T-helper 17 cell (primary cell): ENCODE results near the gene RPL14. TPM values are rescaled to one million over a fixed set of nuclear protein-coding genes. Genes with fewer than 3 reads are reported as not detected.
A peak's percentile ranks its signal among the peaks of the same experiment; 100 is the strongest.

ENCODE experiments used
- ATAC-seq: fragments of 150-1000 bp; cut with Tn5 transposase; 2 replicates; pipeline ENCODE4 v1.10.0; 2021; ENCODE audit warnings: mild to moderate bottlenecking, moderate library complexity
- DNase-seq, 3 donors: peaks; one replicate each; pipeline versions ENCODE4 v3.0.0 to v3.0.0-alpha.2; 2020 to 2021
- H3K9me3 ChIP-seq: one replicate; pipeline ENCODE4 v1.7.0; 2013; ENCODE audit warnings: low read length, mild to moderate bottlenecking; ENCODE audit not compliant: control insufficient read depth, poor library complexity, severe bottlenecking
- H3K27ac Mint-ChIP-seq: one replicate; pipeline ENCODE4 v1.8.0; 2022; ENCODE audit warnings: mild to moderate bottlenecking, moderate library complexity, mixed read lengths
- H3K27me3 Mint-ChIP-seq: one replicate; pipeline ENCODE4 v1.8.0; 2022; ENCODE audit warnings: mixed read lengths
- H3K36me3 Mint-ChIP-seq: one replicate; pipeline ENCODE4 v1.8.0; 2022; ENCODE audit warnings: low read depth, mixed read lengths
- H3K4me1 Mint-ChIP-seq: one replicate; pipeline ENCODE4 v1.8.0; 2022; ENCODE audit warnings: mild to moderate bottlenecking, mixed read lengths
- H3K4me3 Mint-ChIP-seq: one replicate; pipeline ENCODE4 v1.8.0; 2022; ENCODE audit warnings: mild to moderate bottlenecking, moderate library complexity, mixed read lengths
- total RNA-seq, 4 donors: library from RNA in 2 of 4; stranded (reverse) in 2 of 4; gene quantifications; one replicate each; pipeline ENCODE4 v1.2.3 and lab custom pipeline; 2022 to 2026

Gene RPL14
- total RNA-seq, 2 donors from 2014 or later: 2,732 to 3,433 TPM

DNA sequence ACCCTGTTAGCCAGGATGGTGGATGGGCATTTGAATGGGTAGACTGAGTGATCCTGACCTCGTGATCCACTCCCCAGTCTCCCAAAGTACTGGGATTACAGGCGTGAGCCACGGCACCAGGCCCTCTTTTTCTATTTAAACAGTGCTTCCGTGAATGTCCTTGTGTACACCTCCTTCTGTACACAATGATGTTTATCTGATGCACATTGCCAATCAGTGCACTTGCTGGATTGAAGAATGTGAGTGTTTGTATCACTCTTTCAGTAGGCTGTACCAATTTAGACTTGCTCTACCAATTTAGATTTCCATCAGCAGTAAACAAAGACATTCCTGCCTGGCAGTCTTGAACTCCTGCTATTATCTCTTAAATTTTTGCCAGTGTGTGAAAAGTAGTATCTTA, 10.9 kb downstream of the RPL14 start:
- Mint-ChIP-seq H3K27ac (no peak overlapping the region), H3K36me3 (no peaks in the 10 kb centered on the region), H3K4me1 (peaks cover 17% of the 10 kb centered on the region), H3K4me3 (no peak overlapping the region), H3K27me3 (no peaks in the 10 kb centered on the region)
- ATAC-seq: no peak
- DNase-seq: no peak
- no peaks in the 10 kb centered on the region for H3K9me3 ChIP-seq

DNA sequence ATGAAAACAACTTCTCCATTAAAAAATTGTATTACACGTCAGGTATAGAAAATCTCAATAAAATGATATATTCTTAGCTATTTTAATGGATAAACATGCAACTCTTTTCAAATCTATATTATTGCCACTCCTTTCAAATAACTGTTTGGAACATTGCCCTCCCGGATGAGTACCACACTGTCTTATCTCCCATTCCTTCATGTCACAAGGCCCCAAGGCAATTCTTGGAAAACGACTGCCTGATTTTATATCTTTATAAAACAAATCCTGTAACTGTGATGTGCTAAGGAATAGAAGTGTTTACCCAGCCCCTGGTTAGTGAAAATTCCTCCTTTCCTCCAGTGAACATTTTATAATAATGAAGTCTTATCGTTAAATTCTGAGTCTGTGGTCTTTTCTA, 13.6 kb downstream of the RPL14 start:
- no peak overlapping the region for H3K27ac Mint-ChIP-seq
- ATAC-seq (no peak), DNase-seq (no peak)
- H3K4me3 Mint-ChIP-seq: no peak overlapping the region
- peaks cover 2% of the 10 kb centered on the region for H3K4me1 Mint-ChIP-seq
- no peaks in the 10 kb centered on the region for H3K27me3 Mint-ChIP-seq
- H3K9me3 ChIP-seq: no peaks in the 10 kb centered on the region
- H3K36me3 Mint-ChIP-seq: no peaks in the 10 kb centered on the region

DNA sequence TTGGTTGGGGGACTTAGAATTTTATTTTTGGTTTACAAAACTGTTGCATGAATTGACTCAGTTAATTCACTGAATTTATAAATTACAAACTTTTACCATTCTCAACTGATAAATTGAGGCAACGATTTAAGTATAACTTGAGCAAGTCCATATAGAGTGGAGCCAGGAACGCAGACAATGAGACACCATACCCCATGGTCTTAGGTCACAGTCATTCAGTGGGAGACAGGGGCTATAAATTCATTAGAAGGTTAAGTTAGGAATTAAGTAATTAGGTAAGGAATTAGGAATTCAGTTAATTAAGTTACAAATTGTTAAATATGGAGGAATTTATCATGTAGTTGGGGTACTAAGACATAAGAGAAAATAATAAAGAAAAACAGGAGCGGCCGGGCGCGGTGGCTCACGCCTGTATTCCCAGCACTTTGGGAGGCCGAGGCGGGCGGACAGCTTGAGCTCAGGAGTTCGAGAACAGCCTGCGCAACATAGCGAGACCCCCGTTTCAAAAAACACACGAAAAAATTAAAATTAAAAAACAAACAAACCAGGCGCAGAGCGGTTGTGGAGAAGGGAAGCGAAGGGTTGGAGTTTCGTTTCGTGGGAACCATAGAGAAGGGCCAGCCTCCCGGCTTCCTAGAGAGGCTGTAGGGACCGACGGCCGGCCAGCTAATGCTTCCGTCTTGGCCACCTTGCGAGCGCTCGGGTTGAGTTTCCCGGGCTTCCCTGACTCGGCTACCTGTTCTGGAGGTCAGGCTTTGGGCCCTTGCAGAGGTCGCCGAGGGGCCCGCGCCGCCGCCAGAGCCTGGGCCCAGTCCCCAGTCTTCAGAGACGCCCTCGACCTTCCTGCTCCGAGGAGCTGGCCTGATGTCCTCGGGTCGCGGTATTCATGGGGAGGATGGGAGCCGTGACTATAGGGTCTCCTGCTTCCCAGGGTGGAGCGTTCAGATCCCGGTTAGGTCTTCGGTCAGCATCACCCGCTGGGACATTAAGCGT, 19.6 kb downstream of the RPL14 start, which contains the start of gene ZNF619:
TSS of gene ZNF619 (plus strand) at position 645 of the 993 bp plus-strand sequence. CDS start 858 bp downstream, outside the sequence.
- Mint-ChIP-seq H3K36me3 (peaks cover 2% of the 10 kb centered on the region), H3K27me3 (no peaks in the 10 kb centered on the region), H3K27ac (peak within 1 kb of the TSS; percentile 98), H3K4me1 (peaks cover 28% of the 10 kb centered on the region), H3K4me3 (peak within 1 kb of the TSS; percentile 90)
- peak; percentile 36 to 38 (median 38) for DNase-seq
- peak; percentile 92 for ATAC-seq
- H3K9me3 ChIP-seq: no peaks in the 10 kb centered on the region

DNA sequence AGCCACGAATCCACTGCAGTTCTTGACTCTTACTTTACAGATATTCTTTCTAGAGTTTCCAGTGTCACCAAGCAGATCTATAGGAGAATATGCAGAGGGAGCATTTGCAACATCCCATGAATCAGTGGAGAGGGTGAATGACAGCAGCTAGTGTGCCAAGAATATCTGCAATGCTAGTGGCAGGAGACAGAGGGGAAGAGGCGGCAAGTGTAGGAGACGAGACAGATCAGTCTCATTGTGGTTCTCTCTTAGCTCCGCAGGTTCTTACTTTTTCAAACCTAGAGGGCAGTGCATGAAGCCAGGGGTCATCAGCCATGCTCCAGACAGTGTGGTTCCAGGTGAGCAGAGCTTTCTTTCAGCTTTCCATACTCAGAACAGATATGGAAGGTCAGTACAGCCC, 20.5 kb downstream of the RPL14 start:
- ATAC-seq (no peak), DNase-seq (no peak)
- Mint-ChIP-seq H3K27ac (peak overlapping the region; percentile 98), H3K4me1 (peaks cover 34% of the 10 kb centered on the region), H3K4me3 (peak overlapping the region; percentile 90), H3K27me3 (no peaks in the 10 kb centered on the region), H3K36me3 (peaks cover 6% of the 10 kb centered on the region)
- no peaks in the 10 kb centered on the region for H3K9me3 ChIP-seq

DNA sequence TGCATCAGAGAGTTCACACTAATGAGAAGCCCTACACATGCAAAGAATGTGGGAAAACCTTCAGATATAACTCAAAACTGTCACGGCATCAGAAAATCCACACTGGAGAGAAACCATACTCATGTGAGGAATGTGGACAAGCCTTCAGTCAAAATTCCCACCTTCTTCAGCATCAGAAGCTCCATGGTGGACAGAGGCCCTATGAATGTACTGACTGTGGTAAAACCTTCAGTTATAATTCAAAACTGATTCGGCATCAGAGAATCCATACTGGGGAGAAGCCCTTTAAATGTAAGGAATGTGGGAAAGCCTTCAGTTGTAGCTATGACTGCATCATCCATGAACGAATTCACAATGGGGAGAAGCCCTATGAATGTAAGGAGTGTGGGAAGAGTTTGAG, 30.0 kb downstream of the RPL14 start:
- H3K9me3 ChIP-seq: peaks cover 5% of the 10 kb centered on the region
- DNase-seq (no peak), ATAC-seq (no peak)
- H3K4me3 Mint-ChIP-seq: no peak overlapping the region
- no peak overlapping the region for H3K27ac Mint-ChIP-seq
- peaks cover 12% of the 10 kb centered on the region for H3K36me3 Mint-ChIP-seq
- peaks cover 10% of the 10 kb centered on the region for H3K4me1 Mint-ChIP-seq
- no peaks in the 10 kb centered on the region for H3K27me3 Mint-ChIP-seq

DNA sequence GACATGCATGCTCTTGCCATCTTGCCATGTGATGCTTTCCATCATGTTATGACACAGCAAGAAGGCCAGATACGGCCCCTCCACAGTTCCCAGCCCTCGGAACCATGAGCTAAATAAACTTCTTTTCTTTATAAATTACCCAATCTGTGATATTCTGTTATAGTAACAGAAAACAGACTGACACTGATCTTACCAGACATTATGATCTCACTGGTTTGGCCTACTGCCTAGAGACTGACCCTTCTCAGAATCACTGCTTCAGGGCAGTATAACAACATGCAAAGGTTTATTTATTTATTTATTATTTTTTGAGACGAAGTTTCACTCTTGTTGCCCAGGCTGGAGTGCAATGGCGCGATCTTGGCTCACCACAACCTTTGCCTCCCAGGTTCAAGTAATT, 33.8 kb downstream of the RPL14 start:
- peaks cover 3% of the 10 kb centered on the region for H3K4me1 Mint-ChIP-seq
- no peak overlapping the region for H3K4me3 Mint-ChIP-seq
- DNase-seq: no peak
- ATAC-seq: no peak
- H3K36me3 Mint-ChIP-seq: peaks cover 11% of the 10 kb centered on the region
- peaks cover 5% of the 10 kb centered on the region for H3K9me3 ChIP-seq
- no peaks in the 10 kb centered on the region for H3K27me3 Mint-ChIP-seq
- H3K27ac Mint-ChIP-seq: no peak overlapping the region

DNA sequence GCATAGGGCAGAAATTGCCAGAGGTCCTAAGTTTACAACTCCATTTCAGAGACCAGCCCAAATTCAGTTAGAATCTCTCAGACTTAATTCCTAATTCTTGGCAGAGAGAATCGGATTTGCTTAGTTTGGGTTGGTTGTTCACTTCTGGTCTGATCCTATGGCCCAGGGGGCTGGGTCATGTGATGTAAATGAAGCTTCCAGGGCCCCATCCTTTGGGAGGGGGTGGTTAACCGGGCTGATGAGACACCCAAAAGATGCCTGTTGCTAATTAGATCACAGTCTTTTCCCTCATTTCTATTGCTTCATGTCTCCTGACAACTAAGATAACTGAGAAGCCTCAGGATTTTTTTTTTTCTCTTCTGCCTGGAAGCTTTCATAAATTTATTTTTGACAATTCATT, 37.6 kb downstream of the RPL14 start:
- ATAC-seq (no peak), DNase-seq (no peak)
- H3K4me1 Mint-ChIP-seq: peaks cover 3% of the 10 kb centered on the region
- no peaks in the 10 kb centered on the region for H3K9me3 ChIP-seq
- peaks cover 2% of the 10 kb centered on the region for H3K36me3 Mint-ChIP-seq
- H3K27ac Mint-ChIP-seq: no peak overlapping the region
- H3K4me3 Mint-ChIP-seq: no peak overlapping the region
- H3K27me3 Mint-ChIP-seq: no peaks in the 10 kb centered on the region

DNA sequence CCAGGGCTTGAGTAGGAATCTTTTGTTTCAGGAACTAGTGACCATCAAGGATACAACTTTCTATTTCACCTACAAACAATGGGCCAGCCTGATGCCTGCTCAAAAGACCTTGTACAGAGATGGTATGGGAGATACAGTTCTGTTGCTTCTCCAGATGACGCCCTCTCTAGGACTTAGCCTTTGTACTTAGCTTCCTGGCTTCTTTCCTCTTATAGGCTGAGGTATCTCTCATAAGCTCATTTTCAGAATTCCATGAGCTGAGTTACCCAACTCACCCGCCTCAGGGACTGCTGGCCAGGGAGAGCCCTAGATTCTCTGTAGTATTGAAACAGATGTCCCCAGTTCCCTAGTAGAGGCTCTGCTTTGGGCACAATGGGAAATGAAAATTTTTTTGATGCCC, 40.1 kb downstream of the RPL14 start:
- H3K27ac Mint-ChIP-seq: no peak overlapping the region
- no peak for DNase-seq
- ATAC-seq: no peak
- no peaks in the 10 kb centered on the region for H3K27me3 Mint-ChIP-seq
- H3K4me3 Mint-ChIP-seq: no peak overlapping the region
- no peaks in the 10 kb centered on the region for H3K9me3 ChIP-seq
- peaks cover 7% of the 10 kb centered on the region for H3K4me1 Mint-ChIP-seq
- H3K36me3 Mint-ChIP-seq: peaks cover 2% of the 10 kb centered on the region

DNA sequence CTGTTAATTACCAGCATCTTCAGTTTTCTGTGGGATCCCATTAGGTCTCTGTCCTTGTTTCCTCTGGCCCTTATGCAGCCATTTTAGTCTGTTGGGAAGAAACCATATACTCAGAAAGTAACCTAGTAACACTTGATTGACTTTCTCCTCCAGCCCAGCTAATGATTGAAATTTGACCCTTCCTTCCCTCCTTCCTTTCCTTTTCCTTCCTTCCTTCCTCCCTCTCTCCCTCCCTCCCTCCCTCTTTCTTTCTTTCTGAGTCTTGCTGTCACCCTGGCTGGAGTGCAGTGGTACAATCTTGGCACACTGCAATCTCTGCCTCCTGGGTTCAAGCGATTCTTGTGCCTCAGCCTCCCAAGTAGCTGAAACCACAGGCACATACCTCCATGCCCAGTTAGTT, 42.8 kb downstream of the RPL14 start:
- Mint-ChIP-seq H3K27me3 (no peaks in the 10 kb centered on the region), H3K4me1 (peaks cover 5% of the 10 kb centered on the region), H3K4me3 (no peak overlapping the region), H3K36me3 (peaks cover 2% of the 10 kb centered on the region), H3K27ac (no peak overlapping the region)
- ATAC-seq (no peak), DNase-seq (no peak)
- no peaks in the 10 kb centered on the region for H3K9me3 ChIP-seq

DNA sequence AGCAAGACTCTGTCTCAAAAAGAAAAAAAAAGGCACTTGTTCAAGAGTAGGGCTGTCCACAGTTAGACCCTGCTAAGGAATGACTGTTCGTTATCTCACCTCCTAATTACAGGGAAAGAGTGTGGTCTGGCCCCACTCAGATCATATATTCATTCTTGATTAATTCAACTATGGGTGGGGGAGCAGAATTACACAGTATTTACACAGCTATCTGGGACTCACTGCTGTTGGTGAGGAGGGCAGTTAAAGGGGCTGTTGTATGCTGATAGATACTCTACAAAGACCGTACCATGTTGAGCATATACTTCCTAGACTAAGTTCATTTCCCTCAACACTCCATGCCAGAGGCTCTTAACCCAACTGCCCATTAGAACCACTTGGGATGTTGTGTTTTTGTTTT, 44.9 kb downstream of the RPL14 start:
- Mint-ChIP-seq H3K4me1 (peaks cover 8% of the 10 kb centered on the region), H3K27ac (no peak overlapping the region)
- DNase-seq: no peak

DNA sequence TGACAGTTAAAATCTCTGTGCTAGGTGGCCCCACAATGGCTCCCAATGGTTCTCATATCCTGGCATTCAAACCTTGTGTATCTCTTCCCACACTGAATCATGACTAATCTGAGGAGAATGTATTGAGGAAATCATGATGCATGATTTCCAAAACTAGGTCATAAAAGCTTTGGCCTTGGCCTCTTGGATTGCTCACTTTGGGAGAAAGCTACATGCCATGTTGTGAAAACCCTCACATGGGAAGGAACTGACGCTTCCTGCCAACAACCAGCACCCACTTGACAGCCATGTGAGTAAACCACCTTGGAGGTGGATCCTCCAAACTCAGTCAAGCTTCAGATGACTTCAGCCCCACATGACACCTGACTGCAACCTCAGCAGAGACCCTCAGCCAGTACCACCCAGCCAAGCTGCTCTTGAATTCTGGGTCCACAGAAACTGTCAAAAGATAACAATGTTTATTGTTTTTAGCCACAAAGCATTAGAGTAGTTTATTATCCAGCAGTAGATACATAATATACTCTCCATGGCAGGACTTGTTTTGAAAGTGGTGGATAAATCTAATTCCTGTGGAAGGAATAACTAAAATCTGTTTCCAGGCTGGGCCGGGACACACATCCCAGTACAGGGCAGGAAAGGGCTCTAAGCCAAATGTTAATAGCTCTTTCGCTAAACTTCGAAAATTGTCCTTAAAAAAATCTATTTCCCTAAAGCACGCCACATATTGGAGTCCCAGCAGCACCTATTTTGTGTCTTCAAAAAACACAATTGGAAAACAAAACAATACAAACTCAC, 47.7 kb downstream of the RPL14 start:
- ATAC-seq: no peak
- no peaks in the 10 kb centered on the region for H3K9me3 ChIP-seq
- no peak for DNase-seq
- H3K36me3 Mint-ChIP-seq: peaks cover 4% of the 10 kb centered on the region
- peak overlapping the region; percentile 91 for H3K4me3 Mint-ChIP-seq
- no peak overlapping the region for H3K27ac Mint-ChIP-seq
- peaks cover 13% of the 10 kb centered on the region for H3K4me1 Mint-ChIP-seq
- H3K27me3 Mint-ChIP-seq: no peaks in the 10 kb centered on the region

More for the DNA sequence above, 44.9 kb downstream of the RPL14 start:
- no peaks in the 10 kb centered on the region for H3K36me3 Mint-ChIP-seq
- no peaks in the 10 kb centered on the region for H3K9me3 ChIP-seq
- H3K4me3 Mint-ChIP-seq: no peak overlapping the region
- no peaks in the 10 kb centered on the region for H3K27me3 Mint-ChIP-seq
- no peak for ATAC-seq

DNA sequence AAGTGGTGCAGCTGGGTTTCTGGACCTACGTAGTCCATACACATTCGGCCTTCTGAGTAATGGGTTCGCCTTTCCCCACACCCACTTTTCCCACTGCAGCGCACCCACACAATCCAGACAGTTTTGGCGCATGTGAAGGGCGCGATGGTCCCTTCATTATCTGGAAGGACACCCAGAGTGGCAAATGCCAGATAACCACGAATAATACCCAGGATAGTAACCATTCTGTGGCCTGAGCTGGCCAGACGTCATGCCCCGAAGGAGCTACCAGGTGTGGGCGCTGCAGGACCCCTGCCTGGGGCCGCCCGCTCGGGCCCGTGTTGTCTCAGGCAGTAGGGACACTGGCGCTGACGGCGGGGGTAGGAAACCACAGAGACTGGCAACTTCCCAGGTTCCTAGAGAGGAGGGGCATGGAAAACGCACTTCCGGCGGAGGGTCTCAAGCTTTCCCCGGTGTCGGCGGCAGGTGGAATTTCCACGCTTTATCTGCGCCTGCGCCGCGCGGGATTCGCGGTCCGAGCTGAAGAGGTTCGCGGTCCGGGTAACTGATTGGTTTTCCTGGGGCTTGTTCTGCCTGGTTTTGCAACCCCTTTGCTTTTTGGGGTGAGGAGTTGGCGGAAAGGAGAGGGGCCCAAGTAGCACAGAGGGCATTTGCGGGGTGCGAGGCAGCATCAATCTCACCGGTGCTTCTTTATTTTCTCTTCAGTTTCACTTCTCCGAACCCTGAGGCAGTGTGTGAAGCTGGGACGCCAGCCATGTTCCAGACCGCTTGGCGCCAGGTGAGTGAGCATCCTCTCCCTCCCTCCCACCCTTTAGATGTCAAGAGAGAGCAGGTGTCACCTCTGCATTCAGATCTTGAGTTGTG, 48.7 kb downstream of the RPL14 start, which contains the start of gene ZNF620:
TSS of gene ZNF620 (plus strand) at position 441 of the 864 bp plus-strand sequence. CDS start at position 755, 314 bp downstream.
- Mint-ChIP-seq H3K4me1 (peaks cover 12% of the 10 kb centered on the region), H3K27ac (peak within 1 kb of the TSS; percentile 81), H3K36me3 (peaks cover 6% of the 10 kb centered on the region), H3K27me3 (no peaks in the 10 kb centered on the region), H3K4me3 (peak within 1 kb of the TSS; percentile 91)
- DNase-seq: peak; percentile 8 to 26 (median 19)
- no peaks in the 10 kb centered on the region for H3K9me3 ChIP-seq
- peak; percentile 84 for ATAC-seq
